Measurements from ENCODE around the gene SMAD3. TPM values are rescaled to one million over a fixed set of nuclear protein-coding genes. Genes with fewer than 3 reads are reported as not detected.

SMAD3 gene
- total RNA-seq, 2 donors from 2014 or later: 47.9 to 78.5 TPM

DNA sequence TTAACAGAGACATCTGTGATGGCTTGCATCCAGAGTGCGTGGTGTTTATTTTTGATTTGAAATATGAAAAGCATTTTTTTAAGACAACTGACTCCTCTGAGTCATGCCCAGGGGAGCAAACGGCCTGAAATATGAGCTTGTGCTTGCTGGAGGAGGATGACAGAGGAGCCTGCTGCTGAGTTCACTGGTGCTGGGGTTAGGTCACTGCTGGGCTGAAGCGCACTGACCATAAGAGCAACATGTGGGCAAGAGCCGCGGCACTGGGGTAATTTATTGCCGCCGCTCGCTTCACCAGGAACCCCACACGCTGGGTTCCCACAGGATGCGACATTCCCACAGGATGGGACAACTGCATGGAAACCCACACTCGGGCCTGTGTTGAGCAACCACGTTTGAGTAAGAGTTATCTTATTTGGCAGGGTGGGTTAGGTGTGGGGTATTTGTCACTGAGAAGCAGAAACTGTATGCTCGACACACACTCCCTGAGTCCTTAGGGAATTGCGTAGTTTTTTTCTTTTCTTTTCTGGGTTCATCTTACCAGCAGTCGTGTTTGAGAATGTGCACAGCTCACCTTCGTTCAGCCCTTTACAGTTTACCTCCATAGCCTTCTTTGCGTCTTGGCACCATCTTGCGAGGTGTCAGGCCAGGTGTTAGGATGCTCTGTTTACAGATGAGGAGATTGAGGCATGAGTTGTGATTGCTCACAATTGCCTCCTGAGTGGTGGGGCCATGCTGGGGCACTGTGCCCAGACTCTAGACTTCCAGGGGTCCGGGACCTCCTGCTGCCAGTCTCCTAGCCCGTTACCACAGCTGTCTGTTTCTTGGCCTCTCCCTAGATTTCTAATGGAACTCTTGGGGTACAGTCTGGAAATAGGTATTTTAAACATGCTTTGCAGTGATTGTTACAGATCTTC lies 60.4 kb downstream of the SMAD3 start:
- DNase-seq (ENCODE audit: low spot score) (peak; percentile 77), ATAC-seq (ENCODE audit: insufficient number of reproducible peaks, low FRiP score, low read depth) (peak; percentile 48)
- Histone ChIP-seq H3K36me3 (no peaks in the 10 kb centered on the region), H3K27ac (peak overlapping the region; percentile 70), H3K27me3 (replicated peaks; ENCODE audit: insufficient read depth) (no peaks in the 10 kb centered on the region), H3K9me3 (no peaks in the 10 kb centered on the region), H3K4me3 (peak overlapping the region; percentile 28), H3K4me1 (ENCODE audit: control insufficient read depth in 1 of 2, low read depth in 2 of 2) (peaks cover 42 to 78% of the 10 kb centered on the region in 2 donors)
- TF ChIP-seq, protein P1, sequence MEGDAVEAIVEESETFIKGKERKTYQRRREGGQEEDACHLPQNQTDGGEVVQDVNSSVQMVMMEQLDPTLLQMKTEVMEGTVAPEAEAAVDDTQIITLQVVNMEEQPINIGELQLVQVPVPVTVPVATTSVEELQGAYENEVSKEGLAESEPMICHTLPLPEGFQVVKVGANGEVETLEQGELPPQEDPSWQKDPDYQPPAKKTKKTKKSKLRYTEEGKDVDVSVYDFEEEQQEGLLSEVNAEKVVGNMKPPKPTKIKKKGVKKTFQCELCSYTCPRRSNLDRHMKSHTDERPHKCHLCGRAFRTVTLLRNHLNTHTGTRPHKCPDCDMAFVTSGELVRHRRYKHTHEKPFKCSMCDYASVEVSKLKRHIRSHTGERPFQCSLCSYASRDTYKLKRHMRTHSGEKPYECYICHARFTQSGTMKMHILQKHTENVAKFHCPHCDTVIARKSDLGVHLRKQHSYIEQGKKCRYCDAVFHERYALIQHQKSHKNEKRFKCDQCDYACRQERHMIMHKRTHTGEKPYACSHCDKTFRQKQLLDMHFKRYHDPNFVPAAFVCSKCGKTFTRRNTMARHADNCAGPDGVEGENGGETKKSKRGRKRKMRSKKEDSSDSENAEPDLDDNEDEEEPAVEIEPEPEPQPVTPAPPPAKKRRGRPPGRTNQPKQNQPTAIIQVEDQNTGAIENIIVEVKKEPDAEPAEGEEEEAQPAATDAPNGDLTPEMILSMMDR (IDR thresholded peaks at IDR 0.05): no peak

DNA sequence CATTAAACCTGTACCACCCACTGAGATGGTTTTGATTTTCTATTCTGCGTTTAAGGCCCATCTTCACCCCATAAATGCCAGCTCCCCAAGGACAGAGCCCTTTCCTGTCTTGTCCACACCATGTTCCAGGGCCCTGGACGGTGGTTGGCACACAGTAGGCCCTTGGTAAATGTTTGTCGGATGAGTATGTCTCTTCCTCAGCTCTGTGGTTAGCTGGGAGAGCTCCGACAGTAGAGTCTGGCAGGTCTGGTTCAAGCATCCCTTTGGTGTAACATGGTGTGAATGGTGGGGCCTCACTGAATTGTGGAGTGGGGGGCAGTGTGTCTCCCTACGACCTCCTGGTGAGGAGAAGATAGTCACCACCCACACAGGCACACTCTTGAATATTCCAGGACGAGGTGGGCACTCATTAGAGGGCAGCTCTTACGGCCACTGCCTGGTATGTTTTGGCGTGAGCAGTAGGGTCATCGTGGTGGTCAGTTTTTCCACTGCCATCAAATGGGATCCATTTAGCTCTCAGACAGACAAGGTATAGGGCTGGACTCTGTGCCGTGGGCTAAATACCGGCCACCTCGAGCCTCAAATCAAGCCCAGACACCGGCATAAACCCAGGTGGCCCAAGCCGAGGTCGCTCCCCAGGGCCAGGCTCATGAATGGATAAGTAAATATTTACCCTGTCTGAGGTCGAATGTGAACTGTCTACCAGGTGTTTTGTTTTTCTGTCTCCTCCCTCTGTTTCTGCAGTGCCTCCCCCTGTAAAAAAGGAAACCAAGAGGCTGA lies 61.3 kb downstream of the SMAD3 start:
- no peak for ATAC-seq (ENCODE audit: insufficient number of reproducible peaks, low FRiP score, low read depth)

DNA sequence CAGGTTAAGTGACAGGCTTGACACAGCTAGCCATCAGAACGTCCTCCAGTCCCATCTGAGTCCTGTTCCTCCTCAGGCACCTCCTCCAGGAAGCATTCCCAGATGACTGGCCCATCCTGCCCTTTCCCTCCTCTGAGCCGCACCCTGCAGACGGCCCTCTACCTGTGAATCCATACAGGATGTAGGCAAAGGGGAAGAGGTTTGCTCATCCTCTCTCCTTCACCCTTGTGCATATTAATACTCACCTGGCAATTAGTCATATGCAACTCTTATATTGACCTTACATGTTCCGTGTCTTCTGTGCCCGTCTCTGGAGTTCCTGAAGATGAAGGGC lies 61.9 kb downstream of the SMAD3 start:
- Histone ChIP-seq H3K4me3 (no peak overlapping the region), H3K27me3 (replicated peaks; ENCODE audit: insufficient read depth) (no peaks in the 10 kb centered on the region), H3K9me3 (no peaks in the 10 kb centered on the region), H3K36me3 (no peaks in the 10 kb centered on the region), H3K4me1 (ENCODE audit: control insufficient read depth in 1 of 2, low read depth in 2 of 2) (peaks cover 42 to 78% of the 10 kb centered on the region in 2 donors), H3K27ac (peak overlapping the region in 1 of 2 donors; percentile 21)
- ATAC-seq (ENCODE audit: insufficient number of reproducible peaks, low FRiP score, low read depth) (no peak), DNase-seq (ENCODE audit: low spot score) (no peak)
- TF ChIP-seq, protein P1 (IDR thresholded peaks at IDR 0.05): no peak

More for the DNA sequence above, 61.3 kb downstream of the SMAD3 start:
- no peaks in the 10 kb centered on the region for H3K36me3 ChIP-seq
- TF ChIP-seq, protein P1 (IDR thresholded peaks at IDR 0.05): no peak
- H3K9me3 ChIP-seq: no peaks in the 10 kb centered on the region
- H3K4me3 ChIP-seq: no peak overlapping the region
- peaks cover 44 to 78% of the 10 kb centered on the region in 2 donors for H3K4me1 ChIP-seq (ENCODE audit: control insufficient read depth in 1 of 2, low read depth in 2 of 2)
- no peak for DNase-seq (ENCODE audit: low spot score)
- H3K27me3 ChIP-seq (replicated peaks; ENCODE audit: insufficient read depth): no peaks in the 10 kb centered on the region
- peak overlapping the region; percentile 70 for H3K27ac ChIP-seq

DNA sequence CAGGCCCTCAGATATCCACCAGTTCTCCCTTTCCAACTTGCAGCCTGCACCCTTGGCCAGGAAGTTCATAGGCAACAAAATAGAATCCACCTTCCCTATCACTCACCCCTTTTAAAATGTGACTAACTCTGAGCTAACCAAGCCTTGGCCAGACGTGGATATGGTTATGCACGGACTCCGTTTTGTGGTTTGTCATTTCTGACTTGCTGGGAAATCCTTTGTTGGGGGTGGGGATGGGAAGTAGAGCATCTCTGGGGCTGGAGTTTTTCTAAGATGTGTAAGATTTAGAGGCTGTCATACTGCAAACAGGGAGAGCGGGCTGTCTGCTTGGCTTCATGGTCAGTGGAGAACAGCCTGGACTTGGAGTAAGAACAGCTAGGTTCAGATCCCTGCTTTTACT lies 62.6 kb downstream of the SMAD3 start:
- peaks cover 42 to 82% of the 10 kb centered on the region in 2 donors for H3K4me1 ChIP-seq (ENCODE audit: control insufficient read depth in 1 of 2, low read depth in 2 of 2)
- no peaks in the 10 kb centered on the region for H3K27me3 ChIP-seq (replicated peaks; ENCODE audit: insufficient read depth)
- H3K36me3 ChIP-seq: no peaks in the 10 kb centered on the region
- peak overlapping the region in 1 of 2 donors; percentile 21 for H3K27ac ChIP-seq
- peak; percentile 7 for ATAC-seq (ENCODE audit: insufficient number of reproducible peaks, low FRiP score, low read depth)
- no peaks in the 10 kb centered on the region for H3K9me3 ChIP-seq
- no peak overlapping the region for H3K4me3 ChIP-seq
- DNase-seq (ENCODE audit: low spot score): no peak
- TF ChIP-seq, protein P1 (IDR thresholded peaks at IDR 0.05): no peak

DNA sequence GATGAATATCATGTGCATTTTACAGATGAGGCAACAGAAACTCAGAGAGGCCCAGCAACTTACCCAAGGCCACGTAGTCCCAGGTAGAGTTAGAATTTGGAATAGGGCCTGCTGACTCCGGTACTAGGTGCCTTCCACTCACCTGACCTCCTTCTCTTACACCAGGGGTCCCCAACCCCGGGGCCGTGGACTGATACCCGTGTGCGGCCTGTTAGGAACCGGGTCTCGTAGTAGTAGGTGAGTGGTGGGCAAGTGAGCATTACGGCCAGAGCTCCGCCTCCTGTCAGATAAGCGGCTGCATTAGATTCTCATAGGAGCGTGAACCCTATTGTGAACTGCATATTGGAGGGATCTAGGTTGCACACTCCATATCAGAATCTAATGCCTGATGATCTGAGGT lies 64.8 kb downstream of the SMAD3 start:
- no peak overlapping the region for H3K4me3 ChIP-seq
- H3K9me3 ChIP-seq: no peaks in the 10 kb centered on the region
- no peaks in the 10 kb centered on the region for H3K27me3 ChIP-seq (replicated peaks; ENCODE audit: insufficient read depth)
- ATAC-seq (ENCODE audit: insufficient number of reproducible peaks, low FRiP score, low read depth) (no peak), DNase-seq (ENCODE audit: low spot score) (no peak)
- no peak overlapping the region for H3K27ac ChIP-seq
- peaks cover 47 to 89% of the 10 kb centered on the region in 2 donors for H3K4me1 ChIP-seq (ENCODE audit: control insufficient read depth in 1 of 2, low read depth in 2 of 2)
- H3K36me3 ChIP-seq: no peaks in the 10 kb centered on the region
- TF ChIP-seq, protein P1 (IDR thresholded peaks at IDR 0.05): no peak
